ENCODE measurements around the gene ADAMTS12.

DNA sequence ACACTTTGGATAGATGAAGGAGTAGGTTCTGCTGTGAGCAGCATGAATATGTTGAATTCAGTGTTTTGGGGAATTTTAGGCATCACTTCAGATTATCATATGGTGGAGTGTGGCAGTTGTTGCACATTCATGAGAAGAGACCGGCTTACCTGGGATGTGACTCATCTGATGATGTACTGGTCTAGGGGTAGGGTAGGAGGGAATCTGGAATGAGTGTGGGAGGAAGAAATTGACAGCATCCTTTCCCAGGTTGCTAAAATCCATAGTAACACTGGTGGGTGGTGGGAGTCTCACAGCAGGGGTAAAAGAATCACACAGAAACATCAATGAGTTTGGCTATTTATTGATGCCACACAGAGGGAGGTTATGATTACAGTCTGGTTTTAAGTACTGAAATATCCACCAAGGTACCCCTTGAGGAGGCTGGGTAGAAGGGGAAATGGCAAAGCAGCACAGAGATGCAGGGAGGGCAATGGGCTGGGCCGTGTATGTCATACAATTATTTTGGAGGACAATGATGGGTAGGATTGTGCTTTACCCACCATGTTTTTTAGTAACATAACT is 368.5 kb downstream of the ADAMTS12 start:
- TF ChIP-seq, protein P1, sequence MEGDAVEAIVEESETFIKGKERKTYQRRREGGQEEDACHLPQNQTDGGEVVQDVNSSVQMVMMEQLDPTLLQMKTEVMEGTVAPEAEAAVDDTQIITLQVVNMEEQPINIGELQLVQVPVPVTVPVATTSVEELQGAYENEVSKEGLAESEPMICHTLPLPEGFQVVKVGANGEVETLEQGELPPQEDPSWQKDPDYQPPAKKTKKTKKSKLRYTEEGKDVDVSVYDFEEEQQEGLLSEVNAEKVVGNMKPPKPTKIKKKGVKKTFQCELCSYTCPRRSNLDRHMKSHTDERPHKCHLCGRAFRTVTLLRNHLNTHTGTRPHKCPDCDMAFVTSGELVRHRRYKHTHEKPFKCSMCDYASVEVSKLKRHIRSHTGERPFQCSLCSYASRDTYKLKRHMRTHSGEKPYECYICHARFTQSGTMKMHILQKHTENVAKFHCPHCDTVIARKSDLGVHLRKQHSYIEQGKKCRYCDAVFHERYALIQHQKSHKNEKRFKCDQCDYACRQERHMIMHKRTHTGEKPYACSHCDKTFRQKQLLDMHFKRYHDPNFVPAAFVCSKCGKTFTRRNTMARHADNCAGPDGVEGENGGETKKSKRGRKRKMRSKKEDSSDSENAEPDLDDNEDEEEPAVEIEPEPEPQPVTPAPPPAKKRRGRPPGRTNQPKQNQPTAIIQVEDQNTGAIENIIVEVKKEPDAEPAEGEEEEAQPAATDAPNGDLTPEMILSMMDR (IDR thresholded peaks at IDR 0.05) = no peak
- TF ChIP-seq POLR2A (IDR thresholded peaks at IDR 0.05; ENCODE audit: low read depth) = no peak
